Prostate gland (tissue), 2 donors: ENCODE measurements around the gene ACTA2. TPM values are rescaled to one million over a fixed set of nuclear protein-coding genes. Genes with fewer than 3 reads are reported as not detected.

Experiments used
- DNase-seq: peaks from one replicate; pipeline ENCODE4 v3.0.0-alpha.2; 2019; ENCODE audit warnings: low spot score
- H3K27ac ChIP-seq, 2 donors: fragments of 200-600 bp; sonication (generic); 2 replicates each; pipeline ENCODE4 v1.5.1; 2017 to 2019
- H3K27me3 ChIP-seq: fragments of 200-600 bp; sonication (generic); replicated peaks from 2 replicates; pipeline ENCODE4 v1.5.1; 2019; ENCODE audit not compliant: insufficient read depth
- H3K36me3 ChIP-seq, 2 donors: fragments of 200-600 bp; sonication (generic); 1 replicate in 1 of 2; 2 replicates in 1 of 2; pipeline versions ENCODE4 v1.5.1 to v1.8.1; 2017 to 2019
- H3K4me1 ChIP-seq: fragments of 200-600 bp; sonication (generic); replicated peaks from 2 replicates; pipeline ENCODE4 v1.5.1; 2019
- H3K4me3 ChIP-seq, 2 donors: fragments of 200-600 bp; sonication (generic); 2 replicates each; pipeline ENCODE4 v1.5.1; 2017 to 2019
- H3K9me3 ChIP-seq: fragments of 200-600 bp; sonication (generic); 2 replicates; pipeline ENCODE4 v1.5.1; 2017
- CTCF ChIP-seq, 4 experiments: fragments of 200-600 bp in 2 of 4; fragments of 450-650 bp in 2 of 4; sonication (generic) in 2 of 4; IDR thresholded peaks; 1 replicate in 3 of 4; 2 replicates in 1 of 4; pipeline ENCODE4 v1.5.1; 2016 to 2019; ENCODE audit warnings: antibody characterized with exemption in 4 of 4, mild to moderate bottlenecking in 2 of 4, moderate library complexity in 2 of 4
- POLR2A ChIP-seq: fragments of 450-650 bp; IDR thresholded peaks from one replicate; pipeline ENCODE4 v1.6.1; 2016; ENCODE audit warnings: antibody characterized with exemption, mild to moderate bottlenecking
- POLR2AphosphoS5 ChIP-seq: sonication (generic); formaldehyde crosslinking; IDR thresholded peaks from one replicate; pipeline ENCODE4 v1.6.1; 2017; ENCODE audit warnings: antibody characterized with exemption
- WGBS: methylation state at CpG from one replicate; pipeline ENCODE4 v1.1.5; 2018; 5-methylcytosine and 5-hydroxymethylcytosine counted together
- intact Hi-C: fragments of 100-400 bp; cut with DNase I; formaldehyde crosslinking; loops from one replicate; pipeline ENCODE4 v1.14.2; 2022
- total RNA-seq, 2 donors: library from RNA; depleted of rRNA; stranded (reverse); fragments of >200 nt; gene quantifications; one replicate each; pipeline ENCODE4 v1.1.0, GENCODE V29; 2016

ACTA2 gene
- total RNA-seq, 2 donors from 2014 or later: 1,024 to 1,957 TPM

- H3K9me3 ChIP-seq: no peaks in the 10 kb centered on the region
- peak overlapping the region; percentile 58 to 64 for H3K27ac ChIP-seq
- intact Hi-C loops: no loop called here
- no peak for TF ChIP-seq POLR2AphosphoS5
- no peaks in the 10 kb centered on the region for H3K36me3 ChIP-seq
- no peaks in the 10 kb centered on the region for H3K4me1 ChIP-seq
- 63% methylated on average over 2 of the region's 2 CpGs for WGBS
- no peak for DNase-seq
- no peaks in the 10 kb centered on the region for H3K27me3 ChIP-seq
- H3K4me3 ChIP-seq: no peak overlapping the region
These were observed 29.8 kb upstream of the ACTA2 start for GRCh38 chr10:88982366-88982765.

- WGBS: 79% methylated on average over 5 of the region's 5 CpGs
- intact Hi-C loops: no loop called here
- Histone ChIP-seq H3K36me3 (no peaks in the 10 kb centered on the region), H3K4me1 (no peaks in the 10 kb centered on the region), H3K27ac (peak overlapping the region; percentile 46 to 58), H3K27me3 (no peaks in the 10 kb centered on the region), H3K9me3 (no peaks in the 10 kb centered on the region), H3K4me3 (no peak overlapping the region)
- DNase-seq: no peak
- TF ChIP-seq POLR2AphosphoS5 (no peak), POLR2A (no peak), CTCF (IDR thresholded peaks at IDR 0.05) (no peak)
These were observed 28.9 kb upstream of the ACTA2 start for GRCh38 chr10:88981435-88981834.

GRCh38 chr10:88980800-88981199, 28.2 kb upstream of the ACTA2 start:
- WGBS: 55% methylated on average over 4 of the region's 4 CpGs
- TF ChIP-seq POLR2A (no peak), POLR2AphosphoS5 (no peak), CTCF (IDR thresholded peaks at IDR 0.05) (no peak)
- Histone ChIP-seq H3K27ac (peak overlapping the region; percentile 46 to 58), H3K4me1 (no peaks in the 10 kb centered on the region), H3K9me3 (no peaks in the 10 kb centered on the region), H3K27me3 (no peaks in the 10 kb centered on the region), H3K4me3 (no peak overlapping the region), H3K36me3 (no peaks in the 10 kb centered on the region)
- intact Hi-C loops: no loop called here
- no peak for DNase-seq

GRCh38 chr10:88980247-88980646, 27.7 kb upstream of the ACTA2 start:
- no peaks in the 10 kb centered on the region for H3K9me3 ChIP-seq
- intact Hi-C loops: no loop called here
- no peak overlapping the region for H3K4me3 ChIP-seq
- TF ChIP-seq POLR2A: no peak
- TF ChIP-seq POLR2AphosphoS5: no peak
- TF ChIP-seq CTCF (IDR thresholded peaks at IDR 0.05): no peak
- DNase-seq: no peak
- H3K4me1 ChIP-seq: no peaks in the 10 kb centered on the region
- H3K36me3 ChIP-seq: no peaks in the 10 kb centered on the region
- no peaks in the 10 kb centered on the region for H3K27me3 ChIP-seq
- peak overlapping the region; percentile 46 to 58 for H3K27ac ChIP-seq
- 71% methylated on average over 4 of the region's 4 CpGs for WGBS

GRCh38 chr10:88979603-88980002, 27.0 kb upstream of the ACTA2 start:
- no peak for DNase-seq
- Histone ChIP-seq H3K9me3 (no peaks in the 10 kb centered on the region), H3K4me1 (no peaks in the 10 kb centered on the region), H3K27me3 (no peaks in the 10 kb centered on the region), H3K36me3 (no peaks in the 10 kb centered on the region), H3K27ac (peak overlapping the region; percentile 46 to 58), H3K4me3 (no peak overlapping the region)
- TF ChIP-seq POLR2AphosphoS5 (no peak), POLR2A (no peak), CTCF (IDR thresholded peaks at IDR 0.05) (no peak)
- intact Hi-C loops: no loop called here
- WGBS: 73% methylated on average over 4 of the region's 4 CpGs
